K562 (cell line): Measurements from ENCODE around the gene NAV2. TPM values are rescaled to one million over a fixed set of nuclear protein-coding genes. Genes with fewer than 3 reads are reported as not detected.

ENCODE experiments used
- ATAC-seq: fragments of 200-7000 bp; cut with Tn5 transposase; 3 replicates; pipeline ENCODE4 v1.9.1; 2020; ENCODE audit warnings: moderate library complexity
- BruUV-seq: library from RNA; stranded (reverse); fragments of 400-500 nt; replicated peaks from 2 replicates; lab custom pipeline; 2021; lab: Mats Ljungman, UMichigan
- CTCF ChIA-PET: fragments of 300-600 bp; formaldehyde crosslinking; extraction: SDS; loops from one replicate; lab custom pipeline; 2021; ENCODE audit warnings: low intra/inter-chr PET ratio; lab: Yijun Ruan, JAX
- POLR2A ChIA-PET: fragments of 300-600, 350-650 bp; sonication (Branson Sonifier 250); formaldehyde crosslinking; extraction: SDS; loops from one replicate; lab custom pipeline; 2021; ENCODE audit warnings: antibody characterized with exemption, inconsistent platforms; lab: Yijun Ruan, JAX
- DNase-seq, 4 experiments: peaks; one replicate each; pipeline versions ENCODE4 v3.0.0 to v3.0.0-alpha.2; 2011 to 2018; ENCODE audit warnings: low spot score in 3 of 4, mixed read lengths in 3 of 4; ENCODE audit errors: extremely low read depth in 1 of 4
- FAIRE-seq: peaks from 2 replicates; lab custom pipeline; 2011; peaks lifted over from hg19 to GRCh38; lab: Jason Lieb, UNC
- H2AFZ ChIP-seq: 2 replicates; pipeline ENCODE4 v1.6.0; 2011; ENCODE audit warnings: low read depth, low read length, control low read depth, inconsistent platforms
- H3K27ac ChIP-seq: fragments of 200-600 bp; 3 replicates; pipeline ENCODE4 v1.8.0; 2011; ENCODE audit warnings: low read depth, mild to moderate bottlenecking, control low read depth, inconsistent platforms, low read length, moderate library complexity, mixed read lengths; ENCODE audit errors: extremely low read depth
- H3K27me3 ChIP-seq, 2 experiments: fragments of 300-600 bp in 1 of 2; 2 replicates in 1 of 2; 3 replicates in 1 of 2; pipeline versions ENCODE4 v1.6.0 to v1.8.0; 2011; ENCODE audit warnings: inconsistent platforms in 2 of 2, low read length in 2 of 2, mild to moderate bottlenecking in 1 of 2, mixed read lengths in 1 of 2, moderate library complexity in 1 of 2; ENCODE audit not compliant: control insufficient read depth in 2 of 2, insufficient read depth in 2 of 2
- H3K36me3 ChIP-seq: fragments of 300-600 bp; 3 replicates; pipeline ENCODE4 v1.8.0; 2011; ENCODE audit warnings: mild to moderate bottlenecking, low read length, inconsistent platforms; ENCODE audit not compliant: control insufficient read depth, insufficient read depth
- H3K4me1 ChIP-seq, 2 experiments: fragments of 200-600 bp in 1 of 2; replicated peaks in 1 of 2; 2 replicates in 1 of 2; 3 replicates in 1 of 2; pipeline versions ENCODE4 v1.5.1 to v1.8.0; 2011; ENCODE audit warnings: inconsistent platforms in 2 of 2, low read length in 2 of 2, mild to moderate bottlenecking in 1 of 2, mixed read lengths in 1 of 2, moderate library complexity in 1 of 2; ENCODE audit not compliant: control insufficient read depth in 2 of 2, insufficient read depth in 2 of 2
- H3K4me2 ChIP-seq: 2 replicates; pipeline ENCODE4 v1.6.1; 2011; ENCODE audit warnings: low read length, control low read depth, inconsistent platforms, mixed read lengths; ENCODE audit not compliant: insufficient read depth
- H3K4me3 ChIP-seq: fragments of 200-600 bp; sonication (generic), shearing (Covaris generic); 2 replicates; pipeline ENCODE4 v1.5.1; 2016; ENCODE audit warnings: control low read depth, inconsistent platforms
- H3K79me2 ChIP-seq: fragments of 200-600 bp; 3 replicates; pipeline ENCODE4 v1.8.0; 2011; ENCODE audit warnings: low read length, inconsistent platforms; ENCODE audit not compliant: control insufficient read depth, insufficient read depth
- H3K9ac ChIP-seq, 2 experiments: 2 replicates each; pipeline versions ENCODE4 v1.6.0 to v1.6.1; 2011; ENCODE audit warnings: low read depth in 2 of 2, low read length in 2 of 2, control low read depth in 1 of 2, inconsistent platforms in 1 of 2, mild to moderate bottlenecking in 1 of 2, mixed read lengths in 1 of 2; ENCODE audit not compliant: insufficient read depth in 1 of 2
- H3K9me1 ChIP-seq: one replicate; pipeline ENCODE4 v1.6.0; 2011; ENCODE audit warnings: inconsistent platforms, mild to moderate bottlenecking, low read length, moderate library complexity; ENCODE audit not compliant: control insufficient read depth, insufficient read depth
- H3K9me3 ChIP-seq: replicated peaks from 2 replicates; pipeline ENCODE4 v1.5.1; 2011; ENCODE audit warnings: low read depth, low read length, inconsistent platforms; ENCODE audit not compliant: control insufficient read depth, insufficient read depth
- H4K20me1 ChIP-seq: replicated peaks from 2 replicates; pipeline ENCODE4 v1.6.1; 2011; ENCODE audit warnings: low read length, inconsistent platforms, mixed read lengths; ENCODE audit not compliant: control insufficient read depth, insufficient read depth
- ELF2 ChIP-seq: fragments of 250-450 bp; sonication (Bioruptor Pico); IDR thresholded peaks from 2 replicates; pipeline ENCODE4 v1.5.0; 2021; ENCODE audit warnings: mild to moderate bottlenecking
- HNRNPH1 ChIP-seq: fragments of 200-400 bp; formaldehyde crosslinking; optimal IDR thresholded peaks from 2 replicates; pipeline ENCODE3; 2017; ENCODE audit warnings: low read depth, mild to moderate bottlenecking, low read length, moderate library complexity
- KLF16 ChIP-seq: IDR thresholded peaks from 2 replicates; pipeline ENCODE4 v1.6.1; 2016; ENCODE audit warnings: antibody characterized with exemption
- MCM7 ChIP-seq, 2 experiments: fragments of 450-650 bp; IDR thresholded peaks; 2 replicates each; pipeline ENCODE4 v1.6.1; 2016 to 2018
- PHF20 ChIP-seq: fragments of 450-650 bp; IDR thresholded peaks from 2 replicates; pipeline ENCODE4 v1.6.1; 2018; ENCODE audit not compliant: partially characterized antibody
- SNIP1 ChIP-seq: fragments of 450-650 bp; IDR thresholded peaks from 2 replicates; pipeline ENCODE4 v1.7.1; 2017; ENCODE audit warnings: low read depth, mild to moderate bottlenecking
- WGBS: fragments of 100-300 bp; shearing (Covaris generic); methylation state at CpG from one replicate; pipeline ENCODE4 v1.1.6; 2016; ENCODE audit warnings: low coverage, mixed read lengths; ENCODE audit not compliant: insufficient coverage; ENCODE audit errors: missing lambda C conversion rate; 5-methylcytosine and 5-hydroxymethylcytosine counted together
- in situ Hi-C: fragments of 300-500 bp; cut with MboI; formaldehyde crosslinking; loops from 4 replicates; pipeline ENCODE4 v1.15.0; 2018; ENCODE audit warnings: inconsistent platforms, mixed read lengths
- intact Hi-C: fragments of 100-400 bp; cut with micrococcal nuclease; formaldehyde crosslinking; loops from 2 replicates; pipeline ENCODE4 v1.14.2; 2022
- polyA plus RNA-seq, 8 experiments: library from polyadenylated mRNA; depleted of rRNA in 4 of 8; stranded (reverse) in 5 of 8; unstranded in 3 of 8; fragments of >200 nt; fragmentation: Nextera tagmentation in 2 of 8; fragmentation: Illumina TruSeq in 1 of 8; extraction: Ambion mirVana in 2 of 8; extraction: Trizol in 1 of 8; gene quantifications; 2 replicates each; pipeline versions ENCODE4 v1.2.1 to v1.2.3, GENCODE V29; 2011 to 2014; ENCODE audit warnings: inconsistent platforms in 1 of 8, missing spikeins in 1 of 8
- total RNA-seq, 7 experiments: library from RNA; depleted of rRNA in 6 of 7; stranded (reverse); fragments of >200 nt in 6 of 7; fragmentation: Illumina TruSeq in 2 of 7; extraction: Trizol in 2 of 7; gene quantifications; 2 replicates each; pipeline versions ENCODE4 v1.2.1 to v1.2.3, GENCODE V29; 2011 to 2021; ENCODE audit warnings: low replicate concordance in 1 of 7
- TF ChIP-seq, protein P1 (sequence below), 2 experiments: fragments of 450-650 bp; formaldehyde crosslinking in 1 of 2; IDR thresholded peaks; 2 replicates each; pipeline versions ENCODE4 v1.4.0 to v1.6.1; 2014 to 2020; ENCODE audit warnings: mild to moderate bottlenecking in 2 of 2, borderline replicate concordance in 1 of 2, low read depth in 1 of 2

The NAV2 gene
- total and polyA plus RNA-seq, 9 of the 15 experiments (the other 6 are each of a cell fraction or from before 2014, with no cell fraction given) = 0.03 to 0.35 (median 0.05) TPM

DNA sequence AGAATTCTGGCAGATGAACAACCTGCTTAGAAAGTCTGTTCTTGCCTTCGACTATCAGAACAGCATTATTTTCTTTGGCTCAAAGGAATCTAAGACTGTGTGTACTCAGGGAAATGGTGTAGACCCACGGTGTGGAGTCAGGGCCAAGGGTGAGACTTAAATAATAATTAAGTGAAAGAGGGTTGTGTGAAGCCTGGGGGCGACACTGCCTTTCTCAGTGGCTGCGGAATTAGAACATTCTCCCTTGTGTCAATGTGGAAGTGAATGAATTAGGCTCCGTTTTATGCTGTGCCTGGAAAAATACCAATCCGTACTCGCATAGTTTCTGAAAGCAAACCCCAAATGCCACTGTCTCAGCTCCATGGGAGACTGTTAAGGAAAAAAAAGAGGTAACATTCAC lies 50.7 kb downstream of the NAV2 start:
- POLR2A ChIA-PET = no interaction called here
- intact Hi-C loops = no loop called here

DNA sequence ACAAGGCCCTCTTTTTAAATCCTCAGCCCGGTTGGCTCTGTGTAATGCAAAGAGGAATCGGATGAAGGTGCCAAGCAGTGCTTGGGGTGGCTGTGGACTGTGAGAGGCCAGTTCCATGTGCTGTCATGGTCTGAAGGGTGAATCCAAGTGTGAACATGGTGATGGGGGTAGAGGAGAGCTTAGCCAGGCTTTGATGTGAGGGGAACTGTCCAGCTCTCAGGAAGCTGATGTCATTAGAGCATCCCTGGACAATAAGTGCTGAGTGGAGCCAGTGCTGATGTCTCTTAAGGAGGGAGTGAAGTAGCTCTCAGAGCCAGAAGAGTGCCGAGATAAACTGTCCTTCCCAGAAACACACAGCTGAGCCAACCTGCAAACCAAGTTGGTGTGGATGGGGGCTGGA lies 53.6 kb downstream of the NAV2 start:
- WGBS = 0% methylated on average over 3 of the region's 3 CpGs
- in situ Hi-C loops (loop anchor here (25.0 kb wide), 1 partner anchor 704 kb away; the partner anchor contains the start of gene MRGPRX2), intact Hi-C loops (no loop called here)
- Histone ChIP-seq H3K4me3 (no peak overlapping the region), H3K4me2 (no peak overlapping the region), H3K9me3 (no peaks in the 10 kb centered on the region), H3K4me1 (no peaks in the 10 kb centered on the region), H3K9ac (0 out of 4 replicates have a peak overlapping the region, but pooled peaks of 1 of the 2 experiments have one; percentile 28), H3K9me1 (no peaks in the 10 kb centered on the region), H3K27me3 (peaks cover 0 to 6% of the 10 kb centered on the region in 2 experiments; a peak in 1 of 5 replicates), H2AFZ (no peak overlapping the region), H3K27ac (no peak overlapping the region), H3K79me2 (no peaks in the 10 kb centered on the region), H3K36me3 (no peaks in the 10 kb centered on the region), H4K20me1 (no peaks in the 10 kb centered on the region)
- ChIA-PET CTCF (no interaction called here), POLR2A (interaction anchor here (0.6 to 1.3 kb wide), 2 partner anchors 9 to 65 kb away, joined by 3 read pairs; no protein-coding TSS in a partner anchor)
- no TSS peak for BruUV-seq
- DNase-seq (no peak), ATAC-seq (no peak), FAIRE-seq (no peak)
- no peak for TF ChIP-seq SNIP1
- TF ChIP-seq, protein P1, sequence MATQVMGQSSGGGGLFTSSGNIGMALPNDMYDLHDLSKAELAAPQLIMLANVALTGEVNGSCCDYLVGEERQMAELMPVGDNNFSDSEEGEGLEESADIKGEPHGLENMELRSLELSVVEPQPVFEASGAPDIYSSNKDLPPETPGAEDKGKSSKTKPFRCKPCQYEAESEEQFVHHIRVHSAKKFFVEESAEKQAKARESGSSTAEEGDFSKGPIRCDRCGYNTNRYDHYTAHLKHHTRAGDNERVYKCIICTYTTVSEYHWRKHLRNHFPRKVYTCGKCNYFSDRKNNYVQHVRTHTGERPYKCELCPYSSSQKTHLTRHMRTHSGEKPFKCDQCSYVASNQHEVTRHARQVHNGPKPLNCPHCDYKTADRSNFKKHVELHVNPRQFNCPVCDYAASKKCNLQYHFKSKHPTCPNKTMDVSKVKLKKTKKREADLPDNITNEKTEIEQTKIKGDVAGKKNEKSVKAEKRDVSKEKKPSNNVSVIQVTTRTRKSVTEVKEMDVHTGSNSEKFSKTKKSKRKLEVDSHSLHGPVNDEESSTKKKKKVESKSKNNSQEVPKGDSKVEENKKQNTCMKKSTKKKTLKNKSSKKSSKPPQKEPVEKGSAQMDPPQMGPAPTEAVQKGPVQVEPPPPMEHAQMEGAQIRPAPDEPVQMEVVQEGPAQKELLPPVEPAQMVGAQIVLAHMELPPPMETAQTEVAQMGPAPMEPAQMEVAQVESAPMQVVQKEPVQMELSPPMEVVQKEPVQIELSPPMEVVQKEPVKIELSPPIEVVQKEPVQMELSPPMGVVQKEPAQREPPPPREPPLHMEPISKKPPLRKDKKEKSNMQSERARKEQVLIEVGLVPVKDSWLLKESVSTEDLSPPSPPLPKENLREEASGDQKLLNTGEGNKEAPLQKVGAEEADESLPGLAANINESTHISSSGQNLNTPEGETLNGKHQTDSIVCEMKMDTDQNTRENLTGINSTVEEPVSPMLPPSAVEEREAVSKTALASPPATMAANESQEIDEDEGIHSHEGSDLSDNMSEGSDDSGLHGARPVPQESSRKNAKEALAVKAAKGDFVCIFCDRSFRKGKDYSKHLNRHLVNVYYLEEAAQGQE (IDR thresholded peaks at IDR 0.05; ENCODE audit: borderline replicate concordance) = peak; percentile 45
- TF ChIP-seq, protein P1 (CRISPR knock-in tag; IDR thresholded peaks at IDR 0.05; ENCODE audit: low read depth) = no peak

More for the DNA sequence above, 50.7 kb downstream of the NAV2 start:
- in situ Hi-C loops = loop anchor here (25.0 kb wide), 1 partner anchor 701 kb away; the partner anchor contains the start of gene MRGPRX2
- Histone ChIP-seq H3K4me2 (no peak overlapping the region), H4K20me1 (no peaks in the 10 kb centered on the region)
- TF ChIP-seq MCM7 (IDR thresholded peaks at IDR 0.05) (no peak), KLF16 (no peak), HNRNPH1 (no peak), PHF20 (no peak), ELF2 (CRISPR knock-in tag) (no peak)
- TF ChIP-seq, all 486 proteins: peak for 0
- WGBS = 1% methylated on average over 7 of the region's 7 CpGs
- Histone ChIP-seq H3K9ac (no peak overlapping the region), H3K79me2 (no peaks in the 10 kb centered on the region), H3K9me3 (no peaks in the 10 kb centered on the region), H3K36me3 (no peaks in the 10 kb centered on the region), H3K4me1 (no peaks in the 10 kb centered on the region), H3K9me1 (no peaks in the 10 kb centered on the region), H3K27ac (no peak overlapping the region), H2AFZ (no peak overlapping the region), H3K4me3 (no peak overlapping the region), H3K27me3 (peaks cover 0 to 4% of the 10 kb centered on the region in 2 experiments; a peak in 2 of 5 replicates)
- CTCF ChIA-PET = no interaction called here
- ATAC-seq (no peak), DNase-seq (no peak), FAIRE-seq (no peak)
- BruUV-seq = no TSS peak
